KOPT-K1 (cell line): Measurements from ENCODE around the gene RNF213.
A peak's percentile ranks its signal among the peaks of the same experiment; 100 is the strongest.
"Not testable (repeated sequence)": the region's sequence is repeated elsewhere in the genome, so short reads cannot be mapped to it uniquely, and the experiment has no call there.

Experiments
- H3K27ac ChIP-seq: fragments of 200-600 bp; sonication (generic); 2 replicates; pipeline ENCODE4 v1.5.1; 2016; ENCODE audit warnings: antibody characterized with exemption, mild to moderate bottlenecking, low read depth, low read length; ENCODE audit not compliant: poor library complexity, severe bottlenecking
- H3K36me3 ChIP-seq: fragments of 200-600 bp; sonication (generic); 2 replicates; pipeline ENCODE4 v1.5.1; 2017; ENCODE audit warnings: antibody characterized with exemption, mild to moderate bottlenecking, low read length, moderate library complexity; ENCODE audit not compliant: insufficient read depth
- H3K9me3 ChIP-seq: fragments of 200-600 bp; sonication (generic); 2 replicates; pipeline ENCODE4 v1.5.1; 2017; ENCODE audit warnings: antibody characterized with exemption, low read length, mild to moderate bottlenecking; ENCODE audit not compliant: insufficient read depth, poor library complexity, severe bottlenecking

Gene RNF213

DNA sequence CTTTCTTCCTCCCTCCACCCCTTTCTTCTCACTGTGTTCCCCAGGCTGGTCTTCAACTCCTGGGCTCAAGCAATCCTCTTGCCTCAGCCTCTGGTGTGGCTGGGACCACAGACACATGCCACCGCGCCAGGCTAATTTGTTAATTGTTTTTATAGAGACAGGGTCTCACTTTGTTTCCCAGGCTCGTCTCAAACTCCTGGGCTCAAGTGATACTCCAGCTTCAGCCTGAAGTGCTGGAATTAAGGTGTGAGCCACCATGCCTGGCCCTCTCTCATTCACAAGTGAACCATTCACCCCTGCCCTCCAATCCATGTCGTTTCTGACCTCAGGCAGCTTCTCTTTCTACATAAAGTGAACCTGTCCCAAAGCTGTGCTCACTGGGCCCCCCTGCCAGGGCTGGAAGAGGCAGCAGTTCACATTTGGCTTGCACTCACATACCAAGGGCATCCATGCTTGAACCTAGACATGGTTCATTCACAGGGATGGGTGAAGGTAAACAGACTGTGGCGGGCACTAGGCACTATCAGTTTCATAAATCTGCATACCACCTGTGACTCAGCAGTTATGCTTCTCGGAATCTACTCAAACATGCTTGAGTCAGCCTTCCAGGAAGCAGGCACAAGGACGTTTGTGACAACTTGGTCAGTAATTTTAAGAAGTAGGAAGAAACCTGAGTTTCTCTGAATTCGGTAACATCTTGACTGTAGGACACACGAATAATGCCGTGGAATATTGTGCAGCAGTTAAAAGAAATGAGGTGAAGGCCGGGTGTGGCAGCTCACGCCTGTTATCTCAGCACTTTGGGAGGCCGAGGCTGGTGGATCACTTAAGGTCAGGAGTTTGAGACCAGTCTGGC, 6.0 kb upstream of the RNF213 start:
- H3K36me3 ChIP-seq: no peaks in the 10 kb centered on the region
- no peaks in the 10 kb centered on the region for H3K9me3 ChIP-seq
- H3K27ac ChIP-seq: peak overlapping the region; percentile 85

DNA sequence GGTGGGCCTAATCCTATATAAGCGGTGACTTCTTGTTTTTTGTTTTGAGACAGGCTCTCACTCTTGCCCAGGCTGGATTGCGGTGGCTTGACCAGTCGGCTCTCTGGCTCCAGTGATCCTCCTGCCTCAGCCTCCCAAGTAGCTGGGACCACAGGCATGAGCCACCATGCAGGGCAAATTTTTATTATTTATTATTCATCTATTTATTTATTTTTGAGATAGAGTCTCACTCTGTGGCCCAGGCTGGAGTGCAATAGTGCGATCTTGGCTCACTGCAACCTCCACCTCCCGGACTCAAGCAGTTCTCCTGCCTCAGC, 4.7 kb upstream of the RNF213 start:
- Histone ChIP-seq H3K27ac (peak overlapping the region; percentile 85), H3K36me3 (no peaks in the 10 kb centered on the region), H3K9me3 (no peaks in the 10 kb centered on the region)

DNA sequence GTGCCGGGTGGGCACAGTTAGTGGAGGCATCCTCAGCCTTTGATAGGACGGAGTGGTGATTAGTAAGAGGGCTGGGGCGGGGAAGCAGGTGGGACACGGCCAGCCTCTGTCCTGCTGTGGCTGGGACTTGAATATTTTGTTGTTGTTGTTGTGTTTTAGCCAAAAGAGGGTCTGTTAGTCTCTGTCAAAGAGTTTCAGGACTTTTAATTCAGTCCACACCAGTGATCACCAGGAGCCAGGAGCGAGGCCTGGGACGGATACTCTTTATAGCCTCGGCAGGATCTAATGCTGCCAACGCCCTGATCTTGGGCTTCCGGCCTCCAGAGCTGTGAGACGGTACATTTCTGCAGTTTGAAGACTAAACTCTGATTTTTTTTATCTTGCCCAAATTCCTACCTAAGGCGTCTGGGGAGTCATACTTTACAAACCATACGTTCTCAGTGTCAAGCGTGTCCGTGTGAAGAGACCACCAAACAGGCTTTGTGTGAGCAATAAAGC, 2.9 kb upstream of the RNF213 start:
- no peaks in the 10 kb centered on the region for H3K9me3 ChIP-seq
- no peaks in the 10 kb centered on the region for H3K36me3 ChIP-seq
- peak overlapping the region; percentile 83 for H3K27ac ChIP-seq

DNA sequence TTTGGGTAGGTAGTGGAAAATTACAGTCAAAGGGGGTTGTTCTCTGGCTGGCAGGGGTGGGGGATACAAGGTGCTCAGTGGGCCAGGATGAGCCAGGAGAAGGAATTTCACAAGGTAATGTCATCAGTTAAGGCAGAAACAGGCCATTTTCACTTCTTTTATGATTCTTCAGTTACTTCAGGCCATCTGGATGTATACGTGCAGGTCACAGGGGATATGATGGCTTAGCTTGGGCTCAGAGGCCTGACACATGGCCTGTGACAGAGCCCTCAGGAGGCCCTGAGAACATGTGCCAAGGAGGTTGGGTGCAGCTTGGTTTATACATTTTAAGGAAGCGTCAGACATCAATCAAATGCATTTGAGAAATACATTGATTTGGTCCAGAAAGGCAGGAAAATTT, 2.4 kb upstream of the RNF213 start:
- H3K36me3 ChIP-seq, H3K9me3 ChIP-seq: not testable (repeated sequence)
- peak overlapping the region; percentile 83 for H3K27ac ChIP-seq

DNA sequence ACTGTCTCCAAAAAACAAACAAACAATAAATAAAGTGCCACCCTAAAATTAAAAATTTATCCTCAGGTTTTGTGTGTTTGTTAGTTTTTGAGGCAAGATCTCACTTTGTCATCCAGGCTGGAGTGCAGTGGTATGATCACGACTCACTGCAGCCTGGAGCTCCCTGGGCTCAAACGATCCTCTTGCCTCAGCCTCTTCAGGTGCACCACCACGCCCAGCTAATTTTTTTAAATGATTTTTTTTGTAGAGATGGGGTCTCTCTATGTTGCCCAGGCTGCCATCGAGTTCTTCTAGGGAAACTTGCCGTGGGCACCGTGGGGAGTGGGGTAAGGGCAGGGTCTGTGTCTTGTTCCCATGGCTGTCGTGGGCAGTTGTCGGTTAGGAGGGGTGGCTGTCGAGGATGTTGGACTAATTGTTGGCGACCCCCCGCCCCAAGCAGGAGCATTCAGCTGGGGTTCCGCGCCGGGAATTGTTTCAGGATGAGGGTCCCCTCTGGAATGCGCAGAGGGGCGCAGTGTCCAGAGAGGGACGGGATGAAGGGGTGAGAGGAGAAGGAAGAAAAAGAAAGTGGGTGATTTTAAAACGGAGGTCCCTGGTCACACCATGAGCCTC, 1.1 kb upstream of the RNF213 start:
- Histone ChIP-seq H3K27ac (peak overlapping the region; percentile 83), H3K36me3 (no peaks in the 10 kb centered on the region), H3K9me3 (no peaks in the 10 kb centered on the region)

DNA sequence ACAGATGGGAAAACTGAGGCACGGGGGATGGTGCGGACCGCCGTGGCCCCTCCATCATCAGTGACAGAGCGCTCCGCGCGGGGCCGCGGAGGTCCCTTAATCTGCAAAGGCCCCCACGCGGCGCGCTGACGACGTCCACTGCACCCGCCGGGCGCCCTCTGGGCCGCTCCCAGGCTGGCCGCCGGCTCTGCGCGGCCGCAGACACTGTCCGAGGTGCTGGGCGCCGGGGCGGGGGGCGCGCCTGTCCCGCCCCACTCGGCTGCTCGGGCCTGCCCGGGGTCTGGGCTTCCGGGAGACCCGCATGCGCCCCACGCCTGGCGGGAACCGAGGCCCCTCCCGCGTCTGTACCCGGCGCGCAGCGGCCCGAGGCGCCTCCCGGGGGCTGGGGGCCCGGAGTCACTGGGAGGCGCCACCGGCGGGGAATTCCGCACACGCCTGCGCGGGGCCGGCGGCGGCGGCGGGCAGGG, 550 bp upstream of the RNF213 start:
- no peaks in the 10 kb centered on the region for H3K36me3 ChIP-seq
- no peaks in the 10 kb centered on the region for H3K9me3 ChIP-seq
- peak overlapping the region; percentile 83 for H3K27ac ChIP-seq

DNA sequence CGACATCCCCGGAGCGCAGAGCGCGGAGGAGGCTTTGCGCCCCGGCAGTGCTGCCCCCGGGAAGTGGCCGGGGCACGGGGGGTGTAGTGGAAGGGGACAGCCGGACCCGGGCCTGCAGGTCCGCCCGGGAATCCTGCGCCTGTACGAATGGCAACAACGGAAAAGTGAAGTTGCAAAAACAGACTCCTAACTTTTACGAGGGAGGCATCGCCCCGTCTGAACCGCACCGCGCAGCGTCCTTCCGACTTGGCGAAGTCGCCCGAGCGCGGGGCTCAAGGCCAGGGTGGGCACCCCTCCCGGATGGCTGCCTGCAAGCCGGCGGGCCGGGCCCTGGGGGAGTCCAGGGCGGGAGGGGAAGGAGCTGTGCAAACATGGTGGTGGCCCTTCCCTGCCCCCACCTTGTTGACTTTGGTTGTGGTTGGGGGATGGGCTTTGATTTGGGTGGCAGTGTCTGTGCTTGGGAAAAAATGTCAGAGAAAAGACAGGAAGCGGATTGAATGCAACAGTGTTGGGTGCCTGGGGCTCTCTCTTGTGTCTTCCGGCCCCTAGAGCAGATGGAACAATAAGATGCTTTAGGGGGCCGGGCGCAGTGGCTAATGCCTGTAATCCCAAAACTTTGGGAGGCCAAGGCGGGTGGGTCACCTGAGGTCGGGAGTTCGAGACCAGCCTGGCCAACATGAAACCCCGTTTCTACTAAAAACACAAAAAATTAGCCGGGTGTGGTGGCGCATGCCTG, 675 bp downstream of the RNF213 start:
- Histone ChIP-seq H3K36me3 (peaks cover 9% of the 10 kb centered on the region), H3K27ac (peak overlapping the region; percentile 99), H3K9me3 (no peaks in the 10 kb centered on the region)

DNA sequence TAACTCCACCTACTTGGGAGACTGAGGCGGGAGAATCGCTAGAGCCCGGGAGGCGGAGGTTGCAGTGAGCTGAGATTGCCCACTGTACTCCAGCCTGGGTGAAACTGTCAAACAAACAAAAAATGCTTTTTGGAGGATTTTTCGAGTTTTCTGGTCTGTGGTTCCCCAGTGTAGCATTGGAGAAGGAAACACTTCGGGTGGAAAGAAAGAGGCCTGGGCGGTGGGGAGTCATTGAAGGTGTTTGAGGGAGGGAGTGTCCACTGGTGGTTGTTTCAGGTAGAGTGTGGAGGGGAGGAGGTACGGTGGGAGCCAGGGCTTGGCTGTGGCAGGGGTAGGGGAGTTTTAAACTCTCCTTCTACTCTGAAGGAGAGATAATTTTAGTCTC, 1.2 kb downstream of the RNF213 start:
- peaks cover 14% of the 10 kb centered on the region for H3K36me3 ChIP-seq
- peak overlapping the region; percentile 99 for H3K27ac ChIP-seq
- H3K9me3 ChIP-seq: no peaks in the 10 kb centered on the region

DNA sequence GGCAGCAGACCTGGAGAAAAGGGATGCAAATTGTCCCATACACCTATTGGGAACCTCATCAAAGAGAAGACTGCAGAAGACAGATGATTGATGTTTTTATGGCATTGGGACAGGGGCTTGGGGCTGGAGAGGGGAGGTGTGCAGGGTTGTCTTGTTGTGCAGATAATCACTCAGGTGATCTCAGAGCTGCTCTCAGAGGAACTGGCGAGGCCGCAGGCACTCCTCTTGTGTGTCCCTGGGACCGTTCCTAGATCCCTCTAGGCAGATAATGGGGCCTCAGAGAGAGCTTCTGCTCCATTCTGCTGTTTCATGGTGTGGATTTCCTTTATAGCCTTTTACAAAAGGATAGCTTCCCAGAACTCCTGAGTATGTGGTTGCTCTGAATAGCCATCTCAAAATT, 1.6 kb downstream of the RNF213 start:
- H3K9me3 ChIP-seq: no peaks in the 10 kb centered on the region
- H3K27ac ChIP-seq: peak overlapping the region; percentile 99
- H3K36me3 ChIP-seq: peaks cover 16% of the 10 kb centered on the region

DNA sequence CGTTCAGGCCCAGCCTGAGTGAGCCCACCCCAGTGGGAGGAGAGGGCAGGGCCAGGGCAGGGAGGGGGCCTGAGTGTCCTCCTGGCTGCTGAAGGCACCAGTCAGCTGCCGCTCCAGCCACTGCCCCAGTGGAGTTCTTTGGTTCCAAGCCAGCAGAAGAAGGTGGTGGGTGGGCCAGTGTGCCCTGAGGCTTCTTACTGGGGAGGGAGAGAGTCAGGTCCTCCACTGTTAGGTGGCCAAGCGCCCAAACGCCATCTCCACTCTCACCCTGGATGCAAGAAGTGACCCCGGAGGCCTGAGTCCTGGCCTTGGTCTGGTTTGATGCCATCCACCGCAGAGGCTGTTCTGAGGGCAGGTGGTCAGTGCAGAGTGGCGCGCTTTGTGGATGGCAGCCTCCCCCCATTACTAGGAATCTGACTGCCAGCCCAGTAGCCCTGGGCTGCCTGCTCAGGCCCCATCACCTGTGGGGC, 2.2 kb downstream of the RNF213 start:
- Histone ChIP-seq H3K9me3 (no peaks in the 10 kb centered on the region), H3K36me3 (peaks cover 22% of the 10 kb centered on the region), H3K27ac (peak overlapping the region; percentile 99)

DNA sequence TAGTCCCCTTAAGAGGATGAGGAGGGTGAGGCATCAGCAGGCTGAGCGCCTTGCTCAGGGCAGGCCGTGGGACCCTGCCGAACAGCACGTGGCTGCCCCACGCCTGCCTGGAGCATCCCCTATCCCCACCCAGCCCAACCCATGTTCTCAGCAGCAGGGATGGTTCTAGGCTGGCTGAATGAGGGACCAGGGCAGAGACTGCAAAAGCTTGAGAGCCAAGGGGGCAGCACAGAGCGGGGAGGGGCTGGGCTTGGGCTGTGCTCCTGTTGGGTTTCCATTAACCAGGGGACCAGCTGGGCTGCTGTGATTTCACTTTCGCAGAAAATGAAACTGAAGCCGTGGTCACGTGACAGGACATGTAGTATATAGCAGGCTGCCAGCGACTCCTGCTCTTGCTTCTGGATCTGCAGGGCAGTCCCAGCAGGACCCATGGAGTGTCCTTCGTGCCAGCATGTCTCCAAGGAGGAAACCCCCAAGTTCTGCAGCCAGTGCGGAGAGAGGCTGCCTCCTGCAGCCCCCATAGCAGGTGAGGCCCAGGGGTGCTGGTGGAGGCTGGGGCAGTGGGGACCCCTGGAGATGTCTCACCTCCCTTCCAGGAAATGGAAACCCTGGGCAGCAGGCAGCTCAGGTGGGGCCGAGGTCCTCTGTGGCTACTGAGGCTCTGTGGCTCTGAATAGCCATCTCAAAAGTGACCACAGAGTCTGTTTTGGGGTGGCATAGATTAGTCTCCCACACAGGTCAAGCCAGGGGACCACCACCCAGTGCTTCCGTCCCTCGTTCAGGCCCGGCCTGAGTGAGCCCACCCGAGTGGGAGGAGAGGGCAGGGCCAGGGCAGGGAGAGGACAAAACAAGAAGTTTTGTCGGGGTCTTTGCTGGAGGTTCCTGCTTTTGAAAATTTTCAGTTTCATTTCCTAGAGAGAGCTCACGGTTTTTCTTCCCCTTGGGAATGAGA, 2.9 kb downstream of the RNF213 start:
- Histone ChIP-seq H3K9me3 (no peaks in the 10 kb centered on the region), H3K36me3 (peaks cover 29% of the 10 kb centered on the region), H3K27ac (peak overlapping the region; percentile 99)

DNA sequence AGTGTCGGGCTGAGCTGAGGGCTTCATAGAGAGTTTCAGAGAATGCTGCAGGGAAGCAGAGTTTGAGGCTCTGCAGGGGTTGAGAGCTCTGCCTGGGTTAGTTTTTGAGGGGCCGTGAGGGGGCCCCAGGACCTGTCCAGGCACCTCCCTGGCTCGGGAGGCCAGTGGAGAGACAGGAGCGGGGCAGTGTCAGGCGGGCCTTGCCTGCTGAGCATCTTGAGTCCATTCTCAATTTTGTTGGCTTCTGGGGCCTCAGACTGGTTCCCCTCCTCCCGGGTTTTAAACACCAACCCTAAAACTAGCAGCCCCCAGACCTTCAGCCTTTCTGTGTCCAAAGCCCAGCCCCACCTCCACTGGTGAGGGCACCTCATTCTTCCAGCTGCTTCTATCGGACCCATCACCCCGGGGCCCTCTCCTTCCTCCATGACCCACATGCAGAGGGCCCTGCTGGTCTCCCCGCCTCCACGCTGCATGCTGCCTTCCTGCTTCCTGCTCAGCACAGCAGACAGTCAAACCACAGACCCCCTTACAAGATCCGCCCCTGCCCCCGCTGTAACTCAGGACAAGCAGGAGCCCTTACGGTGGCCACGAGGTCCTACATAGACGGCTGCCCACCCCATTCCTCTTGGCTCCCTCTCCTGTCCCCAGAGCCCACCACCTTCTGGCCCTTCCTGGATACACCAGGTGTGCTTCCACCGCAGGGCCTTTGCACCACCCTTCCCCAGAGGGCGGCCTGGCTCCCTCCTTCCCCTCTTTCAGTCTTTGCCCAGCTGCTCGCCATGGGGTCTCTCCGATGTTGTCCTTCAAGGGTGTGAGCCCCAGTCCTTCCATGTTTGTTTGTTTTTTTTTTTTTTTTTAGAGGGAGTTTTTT, 3.8 kb downstream of the RNF213 start:
- H3K27ac ChIP-seq: peak overlapping the region; percentile 99
- peaks cover 38% of the 10 kb centered on the region for H3K36me3 ChIP-seq

DNA sequence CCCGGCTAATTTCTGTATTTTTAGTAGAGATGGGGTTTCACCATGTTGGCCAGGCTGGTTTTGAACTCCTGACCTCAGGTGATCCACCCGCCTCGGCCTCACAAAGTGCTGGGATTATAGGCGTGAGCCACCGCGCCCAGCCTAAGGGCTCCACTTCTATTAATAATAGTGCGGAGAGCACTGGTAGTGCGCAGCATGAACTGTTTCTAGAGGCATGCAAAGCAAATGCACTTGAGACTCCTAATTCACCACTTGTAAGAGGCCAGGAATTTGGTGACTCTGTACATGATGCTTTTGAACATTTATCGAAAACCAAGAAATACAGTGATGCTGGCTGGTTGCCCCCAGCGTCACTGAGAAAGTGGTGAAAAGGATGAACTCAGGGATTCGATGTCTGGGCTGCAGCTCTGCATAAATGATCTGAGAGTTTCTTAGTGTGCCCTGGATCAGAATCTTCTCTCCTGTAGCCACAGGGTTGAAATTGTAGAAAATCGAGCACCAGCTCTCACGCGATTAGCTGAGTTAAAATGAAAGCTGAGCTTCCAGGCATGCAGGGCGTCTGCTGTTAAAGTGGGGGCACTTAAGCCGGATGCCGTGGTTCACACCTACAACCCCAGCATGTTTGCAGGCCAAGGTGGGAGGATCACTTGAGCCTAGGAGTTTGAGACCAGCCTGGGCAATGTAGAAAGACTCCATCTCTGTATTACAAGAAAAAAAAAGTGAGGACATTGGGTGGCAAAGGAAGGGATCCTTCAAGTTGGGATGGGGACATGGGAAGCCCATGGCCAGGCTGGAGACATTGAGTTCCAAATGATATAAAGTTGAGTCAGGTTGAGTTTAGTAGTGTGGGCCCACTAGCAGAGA, 4.8 kb downstream of the RNF213 start:
- Histone ChIP-seq H3K36me3 (peaks cover 48% of the 10 kb centered on the region), H3K27ac (peak overlapping the region; percentile 99), H3K9me3 (no peaks in the 10 kb centered on the region)

More for the DNA sequence above, 3.8 kb downstream of the RNF213 start:
- no peaks in the 10 kb centered on the region for H3K9me3 ChIP-seq
